ENCODE results near the gene FCHSD2.

FCHSD2 gene

DNA sequence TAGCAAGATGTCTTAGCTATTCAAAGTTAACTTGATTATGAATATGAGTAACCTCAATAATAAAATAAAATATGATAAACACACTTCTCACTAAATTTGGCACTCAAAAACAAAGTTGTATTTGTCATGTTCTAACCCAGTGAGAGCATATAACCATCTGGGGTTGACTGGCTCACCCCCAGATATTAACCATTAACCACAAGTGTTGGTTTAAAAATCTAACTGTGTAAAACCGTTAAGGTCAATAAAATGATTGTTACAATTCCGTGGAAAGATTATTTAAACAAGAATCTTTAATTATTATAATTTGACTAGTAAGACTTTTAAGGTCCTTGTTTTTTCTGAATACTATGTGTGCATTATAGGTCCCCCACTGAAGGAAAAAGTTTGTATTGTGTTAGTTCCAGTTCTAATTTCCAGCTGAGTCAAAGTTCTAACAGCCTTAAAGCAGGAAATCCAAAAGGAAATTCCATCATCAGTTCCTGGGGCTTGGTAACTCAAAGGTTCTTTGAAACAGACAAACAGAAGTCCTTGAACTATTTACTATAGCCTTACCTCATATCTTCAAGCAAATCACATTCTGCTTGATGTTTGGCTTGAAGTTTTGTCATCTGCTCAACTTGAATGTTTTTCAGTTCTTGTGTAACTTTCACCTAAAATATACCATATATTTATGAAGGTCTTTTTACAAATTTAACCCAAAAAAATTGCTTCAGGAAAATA is 2.5 kb downstream of the FCHSD2 start (continued):
- TF ChIP-seq, protein P1, sequence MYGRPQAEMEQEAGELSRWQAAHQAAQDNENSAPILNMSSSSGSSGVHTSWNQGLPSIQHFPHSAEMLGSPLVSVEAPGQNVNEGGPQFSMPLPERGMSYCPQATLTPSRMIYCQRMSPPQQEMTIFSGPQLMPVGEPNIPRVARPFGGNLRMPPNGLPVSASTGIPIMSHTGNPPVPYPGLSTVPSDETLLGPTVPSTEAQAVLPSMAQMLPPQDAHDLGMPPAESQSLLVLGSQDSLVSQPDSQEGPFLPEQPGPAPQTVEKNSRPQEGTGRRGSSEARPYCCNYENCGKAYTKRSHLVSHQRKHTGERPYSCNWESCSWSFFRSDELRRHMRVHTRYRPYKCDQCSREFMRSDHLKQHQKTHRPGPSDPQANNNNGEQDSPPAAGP (tag by site-specific recombination; IDR thresholded peaks at IDR 0.05), result no peak
- TF ChIP-seq REPIN1 (tag by site-specific recombination; IDR thresholded peaks at IDR 0.05; ENCODE audit: low read depth) (no peak), ZNF239 (tag by site-specific recombination; IDR thresholded peaks at IDR 0.05) (no peak), ZNF670 (tag by site-specific recombination; IDR thresholded peaks at IDR 0.05; ENCODE audit: low read depth) (no peak)

DNA sequence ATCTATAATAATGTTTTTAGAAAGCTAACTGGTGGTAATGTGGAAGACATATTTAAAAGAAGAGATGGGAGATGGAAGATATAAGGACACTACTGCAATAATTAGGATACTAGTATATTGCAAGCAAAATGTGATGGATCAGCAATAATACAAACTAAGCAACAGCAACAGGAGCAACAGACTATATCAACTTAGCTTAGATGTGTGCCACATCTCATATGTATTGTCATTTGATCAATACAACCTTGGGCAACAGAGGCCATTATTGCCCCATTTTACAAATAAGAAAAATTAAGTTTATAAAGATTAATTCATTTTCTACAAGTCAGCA is 4.2 kb downstream of the FCHSD2 start:
- ChIA-PET POLR2A (no interaction called here), CTCF (interaction anchor here (0.6 to 1.3 kb wide), 3 partner anchors 99 to 152 kb away, joined by 4 read pairs; no protein-coding TSS in a partner anchor)
- no peak for TF ChIP-seq PRDM1 (tag by site-specific recombination; IDR thresholded peaks at IDR 0.05)
- TF ChIP-seq ZNF423 (tag by site-specific recombination; IDR thresholded peaks at IDR 0.05), result no peak
- TF ChIP-seq ZBTB20 (tag by site-specific recombination; IDR thresholded peaks at IDR 0.05), result no peak
- no peak for TF ChIP-seq ZNF624 (tag by site-specific recombination; IDR thresholded peaks at IDR 0.05)
- TF ChIP-seq ZNF223 (tag by site-specific recombination; IDR thresholded peaks at IDR 0.05), result no peak
- no peak for TF ChIP-seq GLI4 (tag by site-specific recombination; IDR thresholded peaks at IDR 0.05)
- no peak for TF ChIP-seq ZFP3 (tag by site-specific recombination; IDR thresholded peaks at IDR 0.05; ENCODE audit: low read depth)
- no peak for TF ChIP-seq ZNF19 (tag by site-specific recombination; IDR thresholded peaks at IDR 0.05; ENCODE audit: low read depth)
- TF ChIP-seq MYNN (tag by site-specific recombination; IDR thresholded peaks at IDR 0.05; ENCODE audit: borderline replicate concordance), result no peak
- TF ChIP-seq ZNF843 (tag by site-specific recombination; IDR thresholded peaks at IDR 0.05), result no peak
- no peak for TF ChIP-seq ZNF623 (tag by site-specific recombination; IDR thresholded peaks at IDR 0.05)
- H3K36me3 ChIP-seq (ENCODE audit: control insufficient read depth in 2 of 2, insufficient read depth in 1 of 2, low read length in 2 of 2), result peaks cover 0 to 5% of the 10 kb centered on the region in 2 experiments; a peak in 2 of 3 replicates
- H3K4me1 ChIP-seq (ENCODE audit: control insufficient read depth, insufficient read depth, low read length), result peaks cover 3% of the 10 kb centered on the region; the same call in 1 of the 2 replicates
- H3K27ac ChIP-seq (ENCODE audit: extremely low read depth, low read depth, low read length), result no peak overlapping the region
- no peaks in the 10 kb centered on the region for H3K9me3 ChIP-seq (ENCODE audit: control insufficient read depth, insufficient read depth, low read depth, low read length)
- H3K4me3 ChIP-seq (ENCODE audit: low read depth, low read length), result no peak overlapping the region

DNA sequence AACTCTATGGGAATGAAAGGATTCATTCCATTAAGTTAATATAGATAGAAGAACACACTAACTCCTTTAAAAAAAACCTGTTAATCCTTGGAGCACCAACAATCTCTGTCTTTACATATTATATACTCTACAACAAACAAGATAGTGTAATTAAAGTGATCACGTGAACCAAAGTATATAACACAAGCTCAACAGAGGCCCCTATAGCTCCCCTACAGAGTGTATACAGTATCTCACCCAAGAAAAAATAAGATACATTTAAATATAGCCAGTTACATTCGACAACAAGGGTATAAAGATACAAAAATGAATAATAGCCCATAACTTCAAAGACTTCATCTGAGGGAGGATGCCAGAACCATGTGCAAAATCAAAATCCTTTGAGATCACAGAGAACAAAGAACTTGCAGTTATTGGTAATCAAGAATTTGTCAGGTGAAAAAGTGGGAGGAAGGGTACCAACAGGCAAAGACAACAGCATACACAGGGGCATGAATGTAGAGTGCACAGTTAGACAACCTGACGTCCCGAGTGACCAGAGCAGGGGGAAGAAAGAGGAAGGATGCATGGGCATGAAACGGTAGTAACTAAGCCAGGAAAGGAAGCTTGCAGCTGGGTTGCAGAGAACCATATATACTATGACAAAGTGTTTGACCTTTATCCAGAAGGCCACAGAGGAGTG is 4.7 kb downstream of the FCHSD2 start:
- TF ChIP-seq, protein P2, sequence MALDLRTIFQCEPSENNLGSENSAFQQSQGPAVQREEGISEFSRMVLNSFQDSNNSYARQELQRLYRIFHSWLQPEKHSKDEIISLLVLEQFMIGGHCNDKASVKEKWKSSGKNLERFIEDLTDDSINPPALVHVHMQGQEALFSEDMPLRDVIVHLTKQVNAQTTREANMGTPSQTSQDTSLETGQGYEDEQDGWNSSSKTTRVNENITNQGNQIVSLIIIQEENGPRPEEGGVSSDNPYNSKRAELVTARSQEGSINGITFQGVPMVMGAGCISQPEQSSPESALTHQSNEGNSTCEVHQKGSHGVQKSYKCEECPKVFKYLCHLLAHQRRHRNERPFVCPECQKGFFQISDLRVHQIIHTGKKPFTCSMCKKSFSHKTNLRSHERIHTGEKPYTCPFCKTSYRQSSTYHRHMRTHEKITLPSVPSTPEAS (tag by site-specific recombination; IDR thresholded peaks at IDR 0.05), result no peak
- TF ChIP-seq YY1 (tag by site-specific recombination; IDR thresholded peaks at IDR 0.05) (no peak), ZNF664 (tag by site-specific recombination; IDR thresholded peaks at IDR 0.05) (peak; percentile 63; the same call in 1 of the 2 replicates), ZNF133 (tag by site-specific recombination; IDR thresholded peaks at IDR 0.05) (no peak), ZNF76 (tag by site-specific recombination; IDR thresholded peaks at IDR 0.05; ENCODE audit: borderline replicate concordance, low read depth) (no peak)
- TF ChIP-seq, protein P3, sequence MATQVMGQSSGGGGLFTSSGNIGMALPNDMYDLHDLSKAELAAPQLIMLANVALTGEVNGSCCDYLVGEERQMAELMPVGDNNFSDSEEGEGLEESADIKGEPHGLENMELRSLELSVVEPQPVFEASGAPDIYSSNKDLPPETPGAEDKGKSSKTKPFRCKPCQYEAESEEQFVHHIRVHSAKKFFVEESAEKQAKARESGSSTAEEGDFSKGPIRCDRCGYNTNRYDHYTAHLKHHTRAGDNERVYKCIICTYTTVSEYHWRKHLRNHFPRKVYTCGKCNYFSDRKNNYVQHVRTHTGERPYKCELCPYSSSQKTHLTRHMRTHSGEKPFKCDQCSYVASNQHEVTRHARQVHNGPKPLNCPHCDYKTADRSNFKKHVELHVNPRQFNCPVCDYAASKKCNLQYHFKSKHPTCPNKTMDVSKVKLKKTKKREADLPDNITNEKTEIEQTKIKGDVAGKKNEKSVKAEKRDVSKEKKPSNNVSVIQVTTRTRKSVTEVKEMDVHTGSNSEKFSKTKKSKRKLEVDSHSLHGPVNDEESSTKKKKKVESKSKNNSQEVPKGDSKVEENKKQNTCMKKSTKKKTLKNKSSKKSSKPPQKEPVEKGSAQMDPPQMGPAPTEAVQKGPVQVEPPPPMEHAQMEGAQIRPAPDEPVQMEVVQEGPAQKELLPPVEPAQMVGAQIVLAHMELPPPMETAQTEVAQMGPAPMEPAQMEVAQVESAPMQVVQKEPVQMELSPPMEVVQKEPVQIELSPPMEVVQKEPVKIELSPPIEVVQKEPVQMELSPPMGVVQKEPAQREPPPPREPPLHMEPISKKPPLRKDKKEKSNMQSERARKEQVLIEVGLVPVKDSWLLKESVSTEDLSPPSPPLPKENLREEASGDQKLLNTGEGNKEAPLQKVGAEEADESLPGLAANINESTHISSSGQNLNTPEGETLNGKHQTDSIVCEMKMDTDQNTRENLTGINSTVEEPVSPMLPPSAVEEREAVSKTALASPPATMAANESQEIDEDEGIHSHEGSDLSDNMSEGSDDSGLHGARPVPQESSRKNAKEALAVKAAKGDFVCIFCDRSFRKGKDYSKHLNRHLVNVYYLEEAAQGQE (tag by site-specific recombination; IDR thresholded peaks at IDR 0.05), result no peak
- TF ChIP-seq, protein P4, sequence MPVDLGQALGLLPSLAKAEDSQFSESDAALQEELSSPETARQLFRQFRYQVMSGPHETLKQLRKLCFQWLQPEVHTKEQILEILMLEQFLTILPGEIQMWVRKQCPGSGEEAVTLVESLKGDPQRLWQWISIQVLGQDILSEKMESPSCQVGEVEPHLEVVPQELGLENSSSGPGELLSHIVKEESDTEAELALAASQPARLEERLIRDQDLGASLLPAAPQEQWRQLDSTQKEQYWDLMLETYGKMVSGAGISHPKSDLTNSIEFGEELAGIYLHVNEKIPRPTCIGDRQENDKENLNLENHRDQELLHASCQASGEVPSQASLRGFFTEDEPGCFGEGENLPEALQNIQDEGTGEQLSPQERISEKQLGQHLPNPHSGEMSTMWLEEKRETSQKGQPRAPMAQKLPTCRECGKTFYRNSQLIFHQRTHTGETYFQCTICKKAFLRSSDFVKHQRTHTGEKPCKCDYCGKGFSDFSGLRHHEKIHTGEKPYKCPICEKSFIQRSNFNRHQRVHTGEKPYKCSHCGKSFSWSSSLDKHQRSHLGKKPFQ (tag by site-specific recombination; IDR thresholded peaks at IDR 0.05), result no peak
- TF ChIP-seq, protein P5, sequence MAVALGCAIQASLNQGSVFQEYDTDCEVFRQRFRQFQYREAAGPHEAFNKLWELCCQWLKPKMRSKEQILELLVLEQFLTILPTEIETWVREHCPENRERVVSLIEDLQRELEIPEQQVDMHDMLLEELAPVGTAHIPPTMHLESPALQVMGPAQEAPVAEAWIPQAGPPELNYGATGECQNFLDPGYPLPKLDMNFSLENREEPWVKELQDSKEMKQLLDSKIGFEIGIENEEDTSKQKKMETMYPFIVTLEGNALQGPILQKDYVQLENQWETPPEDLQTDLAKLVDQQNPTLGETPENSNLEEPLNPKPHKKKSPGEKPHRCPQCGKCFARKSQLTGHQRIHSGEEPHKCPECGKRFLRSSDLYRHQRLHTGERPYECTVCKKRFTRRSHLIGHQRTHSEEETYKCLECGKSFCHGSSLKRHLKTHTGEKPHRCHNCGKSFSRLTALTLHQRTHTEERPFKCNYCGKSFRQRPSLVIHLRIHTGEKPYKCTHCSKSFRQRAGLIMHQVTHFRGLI (tag by site-specific recombination; IDR thresholded peaks at IDR 0.05), result no peak
- H3K9me3 ChIP-seq (ENCODE audit: control insufficient read depth, insufficient read depth, low read depth, low read length), result no peaks in the 10 kb centered on the region
- H3K4me1 ChIP-seq (ENCODE audit: control insufficient read depth, insufficient read depth, low read length), result peaks cover 3% of the 10 kb centered on the region; the same call in 1 of the 2 replicates
- H3K4me3 ChIP-seq (ENCODE audit: low read depth, low read length), result no peak overlapping the region
- ChIA-PET CTCF (interaction anchor here (0.6 to 1.3 kb wide), 4 partner anchors 99 to 307 kb away, joined by 3 to 4 read pairs (median 4); no protein-coding TSS in a partner anchor), POLR2A (no interaction called here)
- no peak overlapping the region for H3K27ac ChIP-seq (ENCODE audit: extremely low read depth, low read depth, low read length)
- peaks cover 0 to 5% of the 10 kb centered on the region in 2 experiments; a peak in 2 of 3 replicates for H3K36me3 ChIP-seq (ENCODE audit: control insufficient read depth in 2 of 2, insufficient read depth in 1 of 2, low read length in 2 of 2)

Measured in HEK293 (cell line).